GM12875 (cell line): ENCODE data around the gene TBC1D20.
"Not testable (repeated sequence)": the region's sequence is repeated elsewhere in the genome, so short reads cannot be mapped to it uniquely, and the experiment has no call there.

ENCODE experiments used
- H3K4me3 ChIP-seq: one replicate; pipeline ENCODE4 v1.5.1; 2011; ENCODE audit warnings: low read depth, low read length, control low read depth
- CTCF ChIP-seq: IDR thresholded peaks from 2 replicates; pipeline ENCODE4 v1.5.1; 2011; ENCODE audit warnings: low read depth, mild to moderate bottlenecking, control low read depth, inconsistent platforms, low read length, moderate library complexity, borderline replicate concordance; ENCODE audit not compliant: insufficient read depth

Gene TBC1D20

DNA sequence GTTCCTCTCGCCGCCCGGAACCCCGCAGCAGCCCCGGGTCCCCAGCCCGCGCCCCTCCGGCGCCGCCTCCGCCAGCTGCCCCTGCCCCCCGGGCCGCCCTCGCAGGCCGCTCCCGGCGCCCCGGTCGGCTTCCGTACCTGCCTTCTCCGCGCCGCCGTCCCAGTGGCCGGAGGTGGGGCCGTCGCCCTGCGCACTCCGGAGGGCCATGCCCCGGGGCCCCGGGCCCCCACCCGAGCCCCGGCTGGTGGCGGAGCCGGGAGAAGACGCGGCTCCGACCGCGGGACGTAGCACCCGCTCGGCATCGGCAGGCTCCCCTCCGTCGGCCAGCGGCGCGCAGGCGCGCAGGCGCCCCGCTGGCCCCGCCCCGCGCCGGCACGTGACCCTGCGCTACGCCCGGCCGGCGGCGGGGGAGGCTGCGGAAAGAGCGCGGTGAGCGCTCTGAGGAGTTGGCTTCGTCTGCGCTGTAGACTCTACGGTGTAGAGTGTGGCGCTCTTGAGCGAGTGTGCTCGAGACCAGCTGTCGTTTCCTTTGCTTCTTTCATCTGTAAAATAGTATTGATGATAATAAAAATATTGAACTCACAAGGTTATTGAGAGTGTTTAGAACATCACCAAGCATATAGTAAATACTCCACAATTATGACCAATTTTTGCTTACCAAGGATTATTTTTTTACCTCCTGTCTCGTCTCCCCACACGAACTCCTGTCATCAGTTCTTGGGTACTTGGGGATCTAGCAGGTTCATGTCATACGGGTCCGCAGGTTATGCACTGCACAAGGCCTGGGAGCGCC, at the start of gene TBC1D20:
TSS of gene TBC1D20 (minus strand) at position 335 of the 793 bp plus-strand sequence. CDS start at position 207, 128 bp downstream.
- H3K4me3 ChIP-seq: peak within 1 kb of the TSS; percentile 74

GRCh38 chr20:510328-511057, 48.2 kb upstream of the TBC1D20 start:
- H3K4me3 ChIP-seq: not testable (repeated sequence)

More for the DNA sequence above, at the start of gene TBC1D20:
- peak; percentile 12; the same call in 1 of the 2 replicates for TF ChIP-seq CTCF

DNA sequence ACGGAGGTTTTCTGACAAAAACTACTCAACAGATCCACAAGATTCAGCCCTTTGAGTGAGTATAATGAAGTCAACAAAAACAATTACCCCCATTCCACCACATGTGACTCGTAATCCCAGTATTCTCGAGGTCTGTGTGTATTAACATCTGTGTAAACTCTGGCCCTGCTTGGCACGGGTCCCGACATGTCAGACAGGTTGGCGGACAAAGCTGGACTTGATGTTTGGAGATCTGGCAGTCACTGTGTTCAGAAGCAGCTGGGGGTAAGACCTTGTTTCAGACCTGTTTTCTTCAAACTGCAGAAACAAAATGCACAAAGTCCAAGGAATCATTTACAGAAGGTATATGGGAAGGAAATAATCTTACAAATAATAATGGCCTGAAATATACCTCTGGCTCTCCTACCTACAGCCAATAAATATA, 46.0 kb upstream of the TBC1D20 start:
- H3K4me3 ChIP-seq: not testable (repeated sequence)

DNA sequence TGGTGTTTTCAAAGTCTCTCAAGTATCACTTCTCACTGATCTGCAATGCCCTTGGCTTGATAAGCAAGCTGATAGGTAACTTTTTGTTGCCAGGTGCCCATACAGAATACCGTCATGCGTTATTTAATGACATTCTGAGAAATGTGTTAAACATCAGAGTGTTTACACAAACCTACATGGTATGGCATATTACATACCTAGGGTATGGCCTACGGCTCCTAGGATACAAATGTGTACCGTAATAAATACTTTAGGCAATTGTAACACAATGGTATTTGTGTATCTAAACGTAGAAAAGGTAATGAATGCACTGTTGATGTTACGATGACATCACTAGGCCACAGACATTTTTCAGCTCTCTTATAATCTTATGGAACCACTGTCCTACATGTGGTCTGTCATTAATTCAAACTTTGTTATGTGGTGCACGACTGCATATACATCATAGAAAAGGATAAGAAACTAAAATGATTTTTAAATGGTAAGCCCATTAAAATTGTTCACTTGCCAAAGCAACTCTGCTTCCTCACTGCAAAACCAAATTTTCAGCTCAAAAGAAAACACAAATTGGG, 45.5 kb upstream of the TBC1D20 start:
- H3K4me3 ChIP-seq: no peak overlapping the region
- no peak for TF ChIP-seq CTCF

- H3K4me3 ChIP-seq: no peak overlapping the region
- TF ChIP-seq CTCF: no peak
Measured at GRCh38 chr20:507006-507758, 44.8 kb upstream of the TBC1D20 start.

- H3K4me3 ChIP-seq: no peak overlapping the region
- TF ChIP-seq CTCF: no peak
Measured at GRCh38 chr20:504632-505075, 42.3 kb upstream of the TBC1D20 start.

- no peak for TF ChIP-seq CTCF
- H3K4me3 ChIP-seq: no peak overlapping the region
Measured at GRCh38 chr20:503048-503737, 40.9 kb upstream of the TBC1D20 start.
